Occipital lobe (tissue), 2 donors: ENCODE data around the gene SPEF2. TPM values are rescaled to one million over a fixed set of nuclear protein-coding genes. Genes with fewer than 3 reads are reported as not detected.
"Not testable (repeated sequence)": the region's sequence is repeated elsewhere in the genome, so short reads cannot be mapped to it uniquely, and the experiment has no call there.

Experiments
- DNase-seq: peaks from one replicate; lab custom pipeline; 2025; lab: John Stamatoyannopoulos, UW
- total RNA-seq: library from RNA; depleted of rRNA; stranded (reverse); fragments of >200 nt; gene quantifications from one replicate; pipeline ENCODE4 v1.2.3, GENCODE V29; 2014

SPEF2 gene
- total RNA-seq, 1 donor from 2014 or later = 9.0 TPM

- no peak for DNase-seq
Measured at GRCh38 chr5:35651002-35651756, 33.5 kb downstream of the SPEF2 start.

GRCh38 chr5:35656721-35657120 is 39.1 kb downstream of the SPEF2 start:
- DNase-seq = no peak

GRCh38 chr5:35657877-35658276 is 40.2 kb downstream of the SPEF2 start:
- DNase-seq = no peak

- DNase-seq = no peak
Measured at GRCh38 chr5:35659556-35659955, 41.9 kb downstream of the SPEF2 start.

- DNase-seq = no peak
Measured at GRCh38 chr5:35660451-35660850, 42.8 kb downstream of the SPEF2 start.

GRCh38 chr5:35664584-35664983 is 46.9 kb downstream of the SPEF2 start:
- no peak for DNase-seq

- DNase-seq = no peak
Measured at GRCh38 chr5:35665096-35665495, 47.4 kb downstream of the SPEF2 start.

- DNase-seq = no peak
Measured at GRCh38 chr5:35668319-35668718, 50.7 kb downstream of the SPEF2 start.

- DNase-seq = no peak
Measured at GRCh38 chr5:35668794-35669193, 51.1 kb downstream of the SPEF2 start.

GRCh38 chr5:35671541-35672295 is 54.1 kb downstream of the SPEF2 start:
- no peak for DNase-seq

- not testable (repeated sequence) for DNase-seq
Measured at GRCh38 chr5:35672296-35672655, 54.6 kb downstream of the SPEF2 start.

- DNase-seq = no peak
Measured at GRCh38 chr5:35672995-35673394, 55.3 kb downstream of the SPEF2 start.

- DNase-seq = no peak
Measured at GRCh38 chr5:35674049-35674448, 56.4 kb downstream of the SPEF2 start.

GRCh38 chr5:35675392-35675791 is 57.7 kb downstream of the SPEF2 start:
- DNase-seq = no peak

- no peak for DNase-seq
Measured at GRCh38 chr5:35677878-35678277, 60.2 kb downstream of the SPEF2 start.

- no peak for DNase-seq
Measured at GRCh38 chr5:35678661-35679060, 61.0 kb downstream of the SPEF2 start.

GRCh38 chr5:35679357-35679756 is 61.7 kb downstream of the SPEF2 start:
- DNase-seq = no peak

GRCh38 chr5:35681911-35682310 is 64.2 kb downstream of the SPEF2 start:
- DNase-seq = no peak

- no peak for DNase-seq
Measured at GRCh38 chr5:35683466-35683865, 65.8 kb downstream of the SPEF2 start.

GRCh38 chr5:35685161-35685560 is 67.5 kb downstream of the SPEF2 start:
- no peak for DNase-seq

- DNase-seq = no peak
Measured at GRCh38 chr5:35687961-35688360, 70.3 kb downstream of the SPEF2 start.

- no peak for DNase-seq
Measured at GRCh38 chr5:35694481-35694880, 76.8 kb downstream of the SPEF2 start.
